NCI-H510A (cell line): ENCODE measurements around the gene COL18A1.

Experiments
- DNase-seq: peaks from one replicate; lab custom pipeline; 2025; lab: John Stamatoyannopoulos, UW

Gene COL18A1

DNA sequence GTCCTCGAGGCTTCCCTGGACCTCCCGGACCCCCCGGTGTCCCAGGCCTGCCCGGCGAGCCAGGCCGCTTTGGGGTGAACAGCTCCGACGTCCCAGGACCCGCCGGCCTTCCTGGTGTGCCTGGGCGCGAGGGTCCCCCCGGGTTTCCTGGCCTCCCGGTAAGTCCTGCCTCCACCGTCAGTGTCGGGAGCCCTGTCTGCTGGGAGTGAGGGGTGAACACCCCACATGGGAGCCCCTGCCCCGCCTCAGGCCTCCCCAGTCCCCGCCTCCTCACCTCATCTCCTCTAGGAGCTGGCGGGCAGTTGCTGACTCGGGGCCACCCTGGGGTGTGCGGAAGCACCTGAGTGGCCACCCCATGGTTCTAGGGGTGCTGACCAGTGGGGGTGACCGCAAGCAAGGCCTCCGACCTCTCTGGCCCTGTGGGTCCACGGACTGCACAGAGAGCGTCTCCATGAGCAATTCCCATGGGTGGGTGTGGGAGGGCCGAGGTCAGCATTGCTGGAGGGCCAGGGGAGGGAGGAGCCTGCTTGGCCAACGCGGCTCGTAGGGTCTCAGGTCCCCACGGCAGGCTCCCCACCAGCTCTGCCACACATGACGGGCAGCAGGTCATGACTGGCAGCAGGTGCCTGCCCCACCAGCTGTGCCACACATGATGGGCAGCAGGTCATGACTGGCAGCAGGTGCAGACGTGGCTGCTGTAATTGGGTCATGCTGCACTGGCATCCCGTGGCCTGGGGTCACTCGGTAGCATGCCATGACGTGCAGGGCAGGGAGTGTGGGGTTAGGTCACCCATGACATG, 75.9 kb downstream of the COL18A1 start:
- no peak for DNase-seq

DNA sequence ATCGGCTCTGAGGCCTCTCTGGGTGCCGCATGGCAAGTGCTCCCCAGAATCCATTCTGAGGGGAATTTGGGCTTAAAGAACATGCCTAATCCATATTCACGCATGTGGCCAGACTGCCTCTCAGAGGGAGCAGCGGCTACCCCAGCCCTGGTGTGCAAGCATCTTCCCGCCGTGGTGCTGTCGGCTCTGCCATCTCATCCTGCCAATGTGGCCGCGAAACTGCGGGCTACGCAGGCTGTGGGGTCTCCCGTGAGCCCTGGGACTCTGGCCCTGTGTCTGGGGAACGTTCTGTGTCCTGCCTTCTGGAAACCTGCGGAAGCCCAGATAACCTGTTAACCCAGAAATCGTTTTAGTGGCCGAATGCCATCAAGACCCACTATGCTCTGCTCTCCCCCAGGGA, 76.6 kb downstream of the COL18A1 start:
- no peak for DNase-seq

DNA sequence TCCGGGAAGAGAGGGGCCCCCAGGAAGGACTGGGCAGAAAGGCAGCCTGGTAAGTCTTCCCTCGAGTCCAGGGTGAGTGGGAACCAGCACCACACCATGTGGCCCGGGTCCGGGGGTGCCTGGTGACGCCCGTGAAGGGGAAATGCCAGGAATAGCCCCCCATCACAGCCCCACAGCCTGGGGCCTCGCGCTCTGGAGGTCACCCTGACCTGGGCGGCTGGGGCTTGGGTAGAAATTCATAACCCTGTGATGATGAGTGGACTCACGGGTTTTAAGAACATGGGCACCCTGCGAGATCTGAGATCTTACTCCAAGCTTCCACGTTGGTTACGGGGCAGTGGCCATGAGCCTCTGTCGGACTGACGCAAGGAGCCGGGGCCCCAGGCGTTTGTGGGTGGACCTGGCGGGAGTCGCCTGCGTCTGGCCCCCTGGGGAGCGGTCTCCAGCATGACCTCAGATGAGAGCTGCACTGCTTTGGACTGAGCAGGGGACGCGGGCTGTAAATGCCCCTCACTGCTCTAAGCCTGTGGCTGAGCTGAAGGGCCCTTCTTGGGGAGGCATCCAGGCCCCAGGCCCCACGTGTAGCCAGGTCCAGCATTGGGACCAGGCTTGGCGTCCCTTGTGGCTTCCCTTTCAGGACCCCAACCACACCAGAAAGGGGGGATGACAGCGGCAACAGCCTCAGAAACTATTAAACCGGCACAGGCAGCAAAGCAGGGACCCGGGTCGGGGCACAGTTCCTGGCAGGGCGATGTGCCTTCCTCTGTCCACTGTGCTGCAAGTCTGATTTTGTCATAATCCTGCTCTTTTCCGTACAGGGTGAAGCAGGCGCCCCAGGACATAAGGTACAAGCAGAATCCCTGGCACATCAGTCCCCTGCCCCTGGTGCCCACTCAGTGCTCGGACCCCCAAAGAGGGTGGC, 77.3 kb downstream of the COL18A1 start:
- DNase-seq, result no peak

- no peak for DNase-seq
Measured at GRCh38 chr21:45482899-45483821, 78.2 kb downstream of the COL18A1 start.

- no peak for DNase-seq
Measured at GRCh38 chr21:45484318-45484717, 79.4 kb downstream of the COL18A1 start.

- DNase-seq, result no peak
Measured at GRCh38 chr21:45485686-45486442, 80.9 kb downstream of the COL18A1 start.

DNA sequence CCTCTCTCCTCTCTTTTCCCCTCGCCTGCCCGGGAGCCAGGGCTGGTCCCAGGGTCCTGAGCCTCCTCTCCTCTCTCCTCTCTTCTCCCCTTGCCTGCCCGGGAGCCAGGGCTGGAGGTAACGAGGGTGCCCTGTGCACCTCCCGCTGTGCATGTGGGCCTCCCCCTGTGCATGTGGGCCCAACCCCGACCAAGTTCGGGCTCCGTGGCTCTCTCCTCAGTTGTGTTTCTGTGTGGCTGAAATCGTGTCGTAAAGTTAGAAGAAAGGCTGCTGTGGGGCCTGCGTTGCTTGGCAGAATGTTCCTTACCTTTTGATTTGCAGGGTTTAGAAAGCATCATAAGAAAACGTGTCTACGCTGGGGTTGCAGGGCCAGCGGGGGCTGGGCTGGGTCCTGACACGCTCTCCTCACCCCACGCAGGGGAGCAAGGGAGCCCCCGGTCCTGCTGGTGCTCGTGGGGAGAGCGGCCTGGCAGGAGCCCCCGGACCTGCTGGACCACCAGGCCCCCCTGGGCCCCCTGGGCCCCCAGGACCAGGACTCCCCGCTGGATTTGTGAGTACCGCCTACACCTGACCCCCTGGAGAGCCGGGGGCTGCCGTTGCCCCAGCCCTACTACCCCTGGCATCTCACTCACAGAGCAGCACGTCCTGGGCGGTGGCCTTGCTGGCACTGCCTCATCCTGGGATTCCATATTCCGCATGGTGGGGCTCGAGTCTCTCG, 81.6 kb downstream of the COL18A1 start:
- DNase-seq, result no peak

GRCh38 chr21:45487161-45487806, 82.3 kb downstream of the COL18A1 start:
- DNase-seq, result no peak

- no peak for DNase-seq
Measured at GRCh38 chr21:45487891-45488600, 83.1 kb downstream of the COL18A1 start.

GRCh38 chr21:45488931-45489721, 84.2 kb downstream of the COL18A1 start:
- no peak for DNase-seq

GRCh38 chr21:45489722-45489982, 84.7 kb downstream of the COL18A1 start:
- DNase-seq, result no peak

DNA sequence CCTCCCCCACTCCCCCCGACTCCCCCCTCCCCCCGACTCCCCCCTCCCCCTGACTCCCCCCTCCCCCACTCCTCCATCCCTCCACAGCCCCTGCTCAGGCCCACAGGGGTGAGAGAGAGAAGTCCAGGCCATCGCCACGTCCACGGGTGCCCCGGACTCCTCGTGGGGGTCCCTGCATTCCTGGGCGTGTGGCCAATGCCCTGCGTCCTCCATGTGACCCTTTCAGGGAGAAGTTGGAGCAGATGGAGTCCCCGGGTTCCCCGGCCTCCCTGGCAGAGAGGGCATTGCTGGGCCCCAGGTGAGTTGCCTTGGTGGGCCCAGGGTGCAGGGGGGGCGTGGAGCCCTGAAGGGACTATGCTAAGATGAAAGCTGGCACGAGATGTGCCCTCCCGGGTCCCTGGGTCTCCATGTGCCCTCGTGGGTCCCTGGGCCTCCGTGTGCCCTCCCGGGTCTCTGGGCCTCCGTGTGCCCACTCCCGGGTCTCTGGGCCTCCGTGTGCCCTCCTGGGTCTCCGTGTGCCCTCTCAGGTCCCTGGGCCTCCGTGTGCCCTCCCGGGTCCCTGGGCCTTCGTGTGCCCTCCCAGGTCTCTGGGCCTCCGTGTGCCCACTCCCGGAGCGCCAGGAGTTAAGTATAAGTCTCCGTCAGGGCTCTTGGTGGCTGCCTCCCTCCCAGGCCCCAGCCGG, 85.2 kb downstream of the COL18A1 start:
- no peak for DNase-seq

GRCh38 chr21:45491056-45491455, 86.1 kb downstream of the COL18A1 start:
- no peak for DNase-seq

- no peak for DNase-seq
Measured at GRCh38 chr21:45491623-45492022, 86.7 kb downstream of the COL18A1 start.

DNA sequence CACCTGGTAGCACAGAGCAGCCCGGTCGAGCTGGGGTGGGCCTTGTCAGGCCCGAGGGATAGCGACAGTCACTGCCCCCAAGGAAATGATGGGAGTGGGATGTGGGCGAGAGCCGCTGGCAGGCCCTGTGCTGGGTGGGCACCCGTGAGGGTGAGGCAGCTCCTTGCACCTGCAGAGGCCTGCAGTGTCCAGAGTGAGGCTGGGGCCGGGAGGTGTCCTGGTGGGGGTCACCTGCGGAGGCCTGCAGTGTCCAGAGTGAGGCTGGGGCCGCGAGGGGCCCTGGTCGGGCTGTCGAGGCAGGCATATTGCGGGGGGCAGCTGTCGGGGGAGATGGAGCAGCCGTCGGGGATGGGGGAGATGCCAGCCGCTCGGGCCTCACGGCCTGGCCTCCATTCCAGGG, 87.8 kb downstream of the COL18A1 start:
- DNase-seq, result no peak

DNA sequence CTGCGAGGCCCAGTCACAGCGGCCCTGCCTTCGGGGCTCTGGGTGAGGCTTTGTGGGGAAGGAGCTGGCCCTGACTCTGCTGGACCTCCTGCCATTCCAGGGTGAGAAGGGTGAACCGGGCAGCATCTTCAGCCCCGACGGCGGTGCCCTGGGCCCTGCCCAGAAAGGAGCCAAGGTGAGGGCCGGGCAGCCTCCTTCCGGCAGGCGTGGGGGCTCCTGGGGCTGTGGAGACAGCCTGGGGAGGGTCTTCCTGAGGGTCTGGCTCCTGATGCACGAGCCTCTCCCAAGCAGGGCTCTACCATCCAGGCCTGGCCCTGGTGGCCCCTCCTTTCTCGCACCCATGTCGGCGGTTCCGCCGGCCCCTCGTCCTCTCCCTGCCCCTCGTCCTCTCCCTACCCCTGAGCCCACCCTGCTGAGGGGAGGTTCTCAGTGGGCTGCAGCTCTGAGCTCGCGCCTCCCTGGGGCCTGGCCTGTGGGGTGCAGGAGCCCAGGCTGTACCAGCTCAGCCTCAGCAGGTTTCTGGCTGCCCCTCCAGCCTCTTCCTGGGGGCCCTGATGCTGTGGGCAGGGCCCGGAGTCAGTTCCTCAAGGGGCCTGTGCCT, 88.5 kb downstream of the COL18A1 start:
- no peak for DNase-seq

GRCh38 chr21:45494135-45494850, 89.3 kb downstream of the COL18A1 start:
- no peak for DNase-seq
